Hepatocyte (in vitro differentiated cells): ENCODE results near the gene PIK3R2.

Experiments
- EZH2 ChIP-seq: fragments of 200-600 bp; sonication (generic); IDR thresholded peaks from 2 replicates; pipeline ENCODE4 v1.6.1; 2016; ENCODE audit warnings: antibody characterized with exemption, mild to moderate bottlenecking, borderline replicate concordance
- EZH2phosphoT487 ChIP-seq: fragments of 200-600 bp; sonication (generic); IDR thresholded peaks from one replicate; pipeline ENCODE4 v1.6.1; 2018; ENCODE audit warnings: antibody characterized with exemption, mild to moderate bottlenecking, low read depth, moderate library complexity; ENCODE audit not compliant: unreplicated experiment, severe bottlenecking
- TF ChIP-seq, protein P1 (sequence below): fragments of 200-600 bp; sonication (generic); IDR thresholded peaks from 2 replicates; pipeline ENCODE4 v1.5.1; 2016; ENCODE audit warnings: antibody characterized with exemption, mild to moderate bottlenecking; ENCODE audit not compliant: poor library complexity

DNA sequence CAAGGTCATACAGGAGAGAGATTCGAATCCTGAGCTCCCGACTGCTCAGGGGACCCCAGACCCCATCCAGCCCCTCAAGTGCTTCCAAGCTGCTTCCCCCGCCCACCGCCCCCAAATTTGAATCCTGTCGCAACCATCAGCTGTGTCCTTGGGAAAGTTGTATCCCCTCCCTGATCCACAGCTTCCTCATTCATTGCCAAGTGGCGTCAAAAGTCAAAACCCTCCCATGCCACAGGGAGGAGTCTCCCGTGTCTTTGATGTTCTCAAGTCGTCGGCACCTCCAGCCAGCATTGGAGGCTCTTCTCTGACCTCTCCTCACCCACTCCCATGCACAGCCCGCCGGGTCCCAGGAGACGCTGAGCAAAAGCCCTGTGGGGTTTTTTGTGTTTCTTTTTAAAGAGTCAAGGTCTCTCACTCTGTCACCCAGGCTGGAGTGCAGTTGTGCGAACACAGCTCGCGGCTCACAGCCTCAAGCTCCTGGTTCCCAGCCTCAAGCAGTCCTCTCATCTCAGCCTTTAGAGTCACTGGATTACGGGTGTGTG lies 17.8 kb downstream of the PIK3R2 start:
- TF ChIP-seq, protein P1, sequence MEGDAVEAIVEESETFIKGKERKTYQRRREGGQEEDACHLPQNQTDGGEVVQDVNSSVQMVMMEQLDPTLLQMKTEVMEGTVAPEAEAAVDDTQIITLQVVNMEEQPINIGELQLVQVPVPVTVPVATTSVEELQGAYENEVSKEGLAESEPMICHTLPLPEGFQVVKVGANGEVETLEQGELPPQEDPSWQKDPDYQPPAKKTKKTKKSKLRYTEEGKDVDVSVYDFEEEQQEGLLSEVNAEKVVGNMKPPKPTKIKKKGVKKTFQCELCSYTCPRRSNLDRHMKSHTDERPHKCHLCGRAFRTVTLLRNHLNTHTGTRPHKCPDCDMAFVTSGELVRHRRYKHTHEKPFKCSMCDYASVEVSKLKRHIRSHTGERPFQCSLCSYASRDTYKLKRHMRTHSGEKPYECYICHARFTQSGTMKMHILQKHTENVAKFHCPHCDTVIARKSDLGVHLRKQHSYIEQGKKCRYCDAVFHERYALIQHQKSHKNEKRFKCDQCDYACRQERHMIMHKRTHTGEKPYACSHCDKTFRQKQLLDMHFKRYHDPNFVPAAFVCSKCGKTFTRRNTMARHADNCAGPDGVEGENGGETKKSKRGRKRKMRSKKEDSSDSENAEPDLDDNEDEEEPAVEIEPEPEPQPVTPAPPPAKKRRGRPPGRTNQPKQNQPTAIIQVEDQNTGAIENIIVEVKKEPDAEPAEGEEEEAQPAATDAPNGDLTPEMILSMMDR, result no peak
- TF ChIP-seq EZH2, result no peak
- no peak for TF ChIP-seq EZH2phosphoT487
